K562 (cell line): ENCODE data around the gene NR5A1. TPM values are rescaled to one million over a fixed set of nuclear protein-coding genes. Genes with fewer than 3 reads are reported as not detected.

Source experiments
- ATAC-seq: fragments of 200-7000 bp; cut with Tn5 transposase; 3 replicates; pipeline ENCODE4 v1.9.1; 2020; ENCODE audit warnings: moderate library complexity
- BruUV-seq: library from RNA; stranded (reverse); fragments of 400-500 nt; replicated peaks from 2 replicates; lab custom pipeline; 2021; lab: Mats Ljungman, UMichigan
- CTCF ChIA-PET: fragments of 300-600 bp; formaldehyde crosslinking; extraction: SDS; loops from one replicate; lab custom pipeline; 2021; ENCODE audit warnings: low intra/inter-chr PET ratio; lab: Yijun Ruan, JAX
- POLR2A ChIA-PET: fragments of 300-600, 350-650 bp; sonication (Branson Sonifier 250); formaldehyde crosslinking; extraction: SDS; loops from one replicate; lab custom pipeline; 2021; ENCODE audit warnings: antibody characterized with exemption, inconsistent platforms; lab: Yijun Ruan, JAX
- DNase-seq, 4 experiments: peaks; one replicate each; pipeline versions ENCODE4 v3.0.0 to v3.0.0-alpha.2; 2011 to 2018; ENCODE audit warnings: low spot score in 3 of 4, mixed read lengths in 3 of 4; ENCODE audit errors: extremely low read depth in 1 of 4
- FAIRE-seq: peaks from 2 replicates; lab custom pipeline; 2011; peaks lifted over from hg19 to GRCh38; lab: Jason Lieb, UNC
- H2AFZ ChIP-seq: 2 replicates; pipeline ENCODE4 v1.6.0; 2011; ENCODE audit warnings: low read depth, low read length, control low read depth, inconsistent platforms
- H3K27ac ChIP-seq: fragments of 200-600 bp; 3 replicates; pipeline ENCODE4 v1.8.0; 2011; ENCODE audit warnings: low read depth, mild to moderate bottlenecking, control low read depth, inconsistent platforms, low read length, moderate library complexity, mixed read lengths; ENCODE audit errors: extremely low read depth
- H3K27me3 ChIP-seq, 2 experiments: fragments of 300-600 bp in 1 of 2; 2 replicates in 1 of 2; 3 replicates in 1 of 2; pipeline versions ENCODE4 v1.6.0 to v1.8.0; 2011; ENCODE audit warnings: inconsistent platforms in 2 of 2, low read length in 2 of 2, mild to moderate bottlenecking in 1 of 2, mixed read lengths in 1 of 2, moderate library complexity in 1 of 2; ENCODE audit not compliant: control insufficient read depth in 2 of 2, insufficient read depth in 2 of 2
- H3K36me3 ChIP-seq: fragments of 300-600 bp; 3 replicates; pipeline ENCODE4 v1.8.0; 2011; ENCODE audit warnings: mild to moderate bottlenecking, low read length, inconsistent platforms; ENCODE audit not compliant: control insufficient read depth, insufficient read depth
- H3K4me1 ChIP-seq, 2 experiments: fragments of 200-600 bp in 1 of 2; replicated peaks in 1 of 2; 2 replicates in 1 of 2; 3 replicates in 1 of 2; pipeline versions ENCODE4 v1.5.1 to v1.8.0; 2011; ENCODE audit warnings: inconsistent platforms in 2 of 2, low read length in 2 of 2, mild to moderate bottlenecking in 1 of 2, mixed read lengths in 1 of 2, moderate library complexity in 1 of 2; ENCODE audit not compliant: control insufficient read depth in 2 of 2, insufficient read depth in 2 of 2
- H3K4me2 ChIP-seq: 2 replicates; pipeline ENCODE4 v1.6.1; 2011; ENCODE audit warnings: low read length, control low read depth, inconsistent platforms, mixed read lengths; ENCODE audit not compliant: insufficient read depth
- H3K4me3 ChIP-seq: fragments of 200-600 bp; sonication (generic), shearing (Covaris generic); 2 replicates; pipeline ENCODE4 v1.5.1; 2016; ENCODE audit warnings: control low read depth, inconsistent platforms
- H3K79me2 ChIP-seq: fragments of 200-600 bp; 3 replicates; pipeline ENCODE4 v1.8.0; 2011; ENCODE audit warnings: low read length, inconsistent platforms; ENCODE audit not compliant: control insufficient read depth, insufficient read depth
- H3K9ac ChIP-seq, 2 experiments: 2 replicates each; pipeline versions ENCODE4 v1.6.0 to v1.6.1; 2011; ENCODE audit warnings: low read depth in 2 of 2, low read length in 2 of 2, control low read depth in 1 of 2, inconsistent platforms in 1 of 2, mild to moderate bottlenecking in 1 of 2, mixed read lengths in 1 of 2; ENCODE audit not compliant: insufficient read depth in 1 of 2
- H3K9me1 ChIP-seq: one replicate; pipeline ENCODE4 v1.6.0; 2011; ENCODE audit warnings: inconsistent platforms, mild to moderate bottlenecking, low read length, moderate library complexity; ENCODE audit not compliant: control insufficient read depth, insufficient read depth
- H3K9me3 ChIP-seq: replicated peaks from 2 replicates; pipeline ENCODE4 v1.5.1; 2011; ENCODE audit warnings: low read depth, low read length, inconsistent platforms; ENCODE audit not compliant: control insufficient read depth, insufficient read depth
- H4K20me1 ChIP-seq: replicated peaks from 2 replicates; pipeline ENCODE4 v1.6.1; 2011; ENCODE audit warnings: low read length, inconsistent platforms, mixed read lengths; ENCODE audit not compliant: control insufficient read depth, insufficient read depth
- CBX8 ChIP-seq: fragments of 200-600 bp; sonication (generic); IDR thresholded peaks from 2 replicates; pipeline ENCODE4 v1.6.1; 2012; ENCODE audit warnings: borderline replicate concordance, mixed run types, low read depth, mild to moderate bottlenecking, moderate library complexity, mixed read lengths, low read length, control low read depth, inconsistent platforms; ENCODE audit not compliant: poor library complexity, severe bottlenecking; ENCODE audit errors: extremely low read depth
- CHD2 ChIP-seq: IDR thresholded peaks from 2 replicates; pipeline ENCODE4 v1.6.1; 2011; ENCODE audit warnings: low read depth, low read length
- FOSL1 ChIP-seq: fragments of 200-800 bp; sonication (Bioruptor generic); conservative IDR thresholded peaks from 2 replicates; pipeline ENCODE4 v1.6.1; 2016; ENCODE audit warnings: missing genetic modification characterization, missing compliant biosample characterization
- PRPF4 ChIP-seq: fragments of 200-400 bp; formaldehyde crosslinking; IDR thresholded peaks from one replicate; pipeline ENCODE4 v1.6.1; 2017; ENCODE audit warnings: low read length, low read depth, mild to moderate bottlenecking; ENCODE audit not compliant: insufficient read depth, poor library complexity, severe bottlenecking
- SRSF1 ChIP-seq: fragments of 200-400 bp; formaldehyde crosslinking; IDR thresholded peaks from 2 replicates; pipeline ENCODE4 v1.6.1; 2017; ENCODE audit warnings: mild to moderate bottlenecking, low read depth, low read length, moderate library complexity
- SUPT5H ChIP-seq: fragments of 450-650 bp; IDR thresholded peaks from 2 replicates; pipeline ENCODE4 v1.6.1; 2016
- VEZF1 ChIP-seq: fragments of 200-800 bp; sonication (Bioruptor generic); IDR thresholded peaks from 2 replicates; pipeline ENCODE4 v1.6.1; 2017; ENCODE audit warnings: missing genetic modification characterization, missing compliant biosample characterization
- WGBS: fragments of 100-300 bp; shearing (Covaris generic); methylation state at CpG from one replicate; pipeline ENCODE4 v1.1.6; 2016; ENCODE audit warnings: low coverage, mixed read lengths; ENCODE audit not compliant: insufficient coverage; ENCODE audit errors: missing lambda C conversion rate; 5-methylcytosine and 5-hydroxymethylcytosine counted together
- in situ Hi-C: fragments of 300-500 bp; cut with MboI; formaldehyde crosslinking; loops from 4 replicates; pipeline ENCODE4 v1.15.0; 2018; ENCODE audit warnings: inconsistent platforms, mixed read lengths
- intact Hi-C: fragments of 100-400 bp; cut with micrococcal nuclease; formaldehyde crosslinking; loops from 2 replicates; pipeline ENCODE4 v1.14.2; 2022
- polyA plus RNA-seq, 8 experiments: library from polyadenylated mRNA; depleted of rRNA in 4 of 8; stranded (reverse) in 5 of 8; unstranded in 3 of 8; fragments of >200 nt; fragmentation: Nextera tagmentation in 2 of 8; fragmentation: Illumina TruSeq in 1 of 8; extraction: Ambion mirVana in 2 of 8; extraction: Trizol in 1 of 8; gene quantifications; 2 replicates each; pipeline versions ENCODE4 v1.2.1 to v1.2.3, GENCODE V29; 2011 to 2014; ENCODE audit warnings: inconsistent platforms in 1 of 8, missing spikeins in 1 of 8
- total RNA-seq, 7 experiments: library from RNA; depleted of rRNA in 6 of 7; stranded (reverse); fragments of >200 nt in 6 of 7; fragmentation: Illumina TruSeq in 2 of 7; extraction: Trizol in 2 of 7; gene quantifications; 2 replicates each; pipeline versions ENCODE4 v1.2.1 to v1.2.3, GENCODE V29; 2011 to 2021; ENCODE audit warnings: low replicate concordance in 1 of 7

NR5A1 gene
- total and polyA plus RNA-seq, 9 of the 15 experiments (the other 6 are each of a cell fraction or from before 2014, with no cell fraction given), result 0.11 to 0.32 (median 0.20) TPM; not detected in 6

GRCh38 chr9:124477648-124478285 is 29.4 kb downstream of the NR5A1 start:
- CTCF ChIA-PET, result no interaction called here
- H3K79me2 ChIP-seq, result no peaks in the 10 kb centered on the region
- in situ Hi-C loops, result no loop called here
- H3K4me2 ChIP-seq, result peak overlapping the region; percentile 7; the same call in 1 of the 2 replicates
- FAIRE-seq, result no peak
- H3K9ac ChIP-seq, result peak overlapping the region in 1 of 2 experiments; percentile 64; a peak in 2 of 4 replicates
- H4K20me1 ChIP-seq, result peaks cover 16% of the 10 kb centered on the region
- WGBS, result 3% methylated on average over 26 of the region's 53 CpGs
- intact Hi-C loops, result no loop called here
- DNase-seq, result peak in 3 of 4 experiments; percentile 44 to 81 (median 78)
- no peak overlapping the region for H2AFZ ChIP-seq
- peak; percentile 36 for ATAC-seq
- no peak overlapping the region for H3K27ac ChIP-seq
- peak overlapping the region; percentile 18; the same call in 1 of the 2 replicates for H3K4me3 ChIP-seq
- TF ChIP-seq SRSF1 (no peak), VEZF1 (CRISPR knock-in tag) (peak; percentile 40; the same call in 1 of the 2 replicates), CBX8 (no peak), PRPF4 (peak; percentile 70), SUPT5H (no peak), FOSL1 (no peak), CHD2 (peak; percentile 13; the same call in 1 of the 2 replicates)
- peaks cover 0 to 57% of the 10 kb centered on the region in 2 experiments; a peak in 3 of 5 replicates for H3K4me1 ChIP-seq
- POLR2A ChIA-PET, result no interaction called here
- H3K9me1 ChIP-seq, result no peaks in the 10 kb centered on the region
- BruUV-seq, result no TSS peak
- peaks cover 4 to 57% of the 10 kb centered on the region in 2 experiments; a peak in 4 of 5 replicates for H3K27me3 ChIP-seq
- H3K36me3 ChIP-seq, result no peaks in the 10 kb centered on the region
- no peaks in the 10 kb centered on the region for H3K9me3 ChIP-seq
